ENCODE measurements around the gene TAF4.

DNA sequence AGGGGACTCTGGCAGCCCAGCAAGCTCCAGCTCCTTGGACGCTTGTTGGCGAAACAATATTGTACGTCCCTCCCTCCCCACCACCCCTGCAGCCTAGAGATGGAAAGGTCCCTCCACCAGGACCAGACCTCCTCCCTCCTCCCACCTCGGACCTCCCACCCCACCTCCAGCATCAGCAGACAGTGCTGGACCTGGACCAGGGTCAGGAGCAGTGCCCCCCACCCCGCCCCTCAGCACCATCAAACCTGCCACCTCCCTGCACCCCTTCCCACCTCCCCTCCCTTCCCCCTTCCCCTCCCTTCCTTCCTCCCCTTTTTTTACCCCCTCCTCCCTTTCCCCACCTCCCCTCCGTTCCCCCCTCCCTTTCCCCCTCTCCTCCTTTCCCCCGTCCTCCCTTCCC, 98.4 kb downstream of the TAF4 start:
- TF ChIP-seq POLR2A (IDR thresholded peaks at IDR 0.05; ENCODE audit: low read depth, low read length) = no peak
- no peak for TF ChIP-seq TAF1 (IDR thresholded peaks at IDR 0.05; ENCODE audit: borderline replicate concordance, low read depth, low read length)

Measured in GM12892 (cell line).